T-helper 1 cell treated with Interleukin-12 subunit alpha and Interleukin-12 subunit beta and Interleukin-4 antibody, amounts not matched to agents 30 ng/mL and 1 ng/mL, for 36 hours (primary cell): Measurements from ENCODE around the gene PLB1. TPM values are rescaled to one million over a fixed set of nuclear protein-coding genes. Genes with fewer than 3 reads are reported as not detected.
"Not testable (repeated sequence)": the region's sequence is repeated elsewhere in the genome, so short reads cannot be mapped to it uniquely, and the experiment has no call there.

Source experiments
- intact Hi-C: fragments of 100-400 bp; cut with micrococcal nuclease; formaldehyde crosslinking; loops from one replicate; pipeline ENCODE4 v1.15.1; 2024
- total RNA-seq: library from RNA; stranded (reverse); gene quantifications from 2 replicates; pipeline ENCODE4 v1.2.3, GENCODE V29; 2022

The PLB1 gene
- total RNA-seq, 1 donor from 2014 or later, result 0.78 TPM

GRCh38 chr2:28659127-28659526 is 163.3 kb downstream of the PLB1 start:
- intact Hi-C loops, result no loop called here

DNA sequence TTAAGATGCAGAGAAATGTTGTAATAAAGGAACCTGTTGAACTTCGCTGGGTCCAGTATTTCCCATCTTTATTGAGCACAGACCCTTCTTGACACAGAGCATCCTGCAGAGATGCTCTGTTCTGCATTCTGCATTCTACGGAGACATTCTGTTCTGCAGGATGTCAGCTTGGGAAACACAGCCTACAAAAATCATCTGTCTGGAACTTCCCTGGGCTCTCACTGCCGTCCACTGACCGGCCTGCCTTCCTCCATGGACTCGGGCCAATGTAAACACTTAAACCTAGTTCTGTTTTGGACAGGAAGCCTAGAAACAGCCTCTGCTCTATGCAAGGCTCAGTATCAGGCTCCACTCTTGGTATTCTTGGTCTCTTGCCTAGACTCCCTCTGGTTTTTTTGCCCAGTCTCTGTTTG is 165.7 kb downstream of the PLB1 start:
- intact Hi-C loops, result no loop called here

GRCh38 chr2:28662044-28662443 is 166.2 kb downstream of the PLB1 start:
- intact Hi-C loops, result no loop called here

GRCh38 chr2:28662468-28663181 is 166.8 kb downstream of the PLB1 start:
- intact Hi-C loops, result no loop called here

DNA sequence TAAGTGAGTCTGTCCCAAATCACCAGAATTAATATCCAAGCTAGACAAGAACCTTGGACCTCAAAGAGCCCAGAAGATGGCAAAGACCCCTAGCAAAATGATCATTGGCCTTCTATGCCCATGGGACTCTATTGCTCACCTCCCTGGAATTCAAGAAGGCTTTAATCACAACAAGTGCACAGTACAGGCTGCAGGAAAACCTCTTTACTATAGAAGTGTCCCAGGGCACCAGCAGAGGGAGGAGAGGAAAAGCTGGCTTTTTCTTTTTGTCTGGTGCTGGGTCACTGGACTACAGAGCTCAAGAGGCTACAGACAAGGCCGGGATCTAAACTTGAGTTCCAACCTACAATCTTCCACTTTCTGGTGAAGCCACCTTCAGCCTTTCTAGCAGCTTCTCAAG is 167.5 kb downstream of the PLB1 start:
- intact Hi-C loops, result no loop called here

GRCh38 chr2:28664120-28664842 is 168.4 kb downstream of the PLB1 start:
- intact Hi-C loops, result no loop called here

DNA sequence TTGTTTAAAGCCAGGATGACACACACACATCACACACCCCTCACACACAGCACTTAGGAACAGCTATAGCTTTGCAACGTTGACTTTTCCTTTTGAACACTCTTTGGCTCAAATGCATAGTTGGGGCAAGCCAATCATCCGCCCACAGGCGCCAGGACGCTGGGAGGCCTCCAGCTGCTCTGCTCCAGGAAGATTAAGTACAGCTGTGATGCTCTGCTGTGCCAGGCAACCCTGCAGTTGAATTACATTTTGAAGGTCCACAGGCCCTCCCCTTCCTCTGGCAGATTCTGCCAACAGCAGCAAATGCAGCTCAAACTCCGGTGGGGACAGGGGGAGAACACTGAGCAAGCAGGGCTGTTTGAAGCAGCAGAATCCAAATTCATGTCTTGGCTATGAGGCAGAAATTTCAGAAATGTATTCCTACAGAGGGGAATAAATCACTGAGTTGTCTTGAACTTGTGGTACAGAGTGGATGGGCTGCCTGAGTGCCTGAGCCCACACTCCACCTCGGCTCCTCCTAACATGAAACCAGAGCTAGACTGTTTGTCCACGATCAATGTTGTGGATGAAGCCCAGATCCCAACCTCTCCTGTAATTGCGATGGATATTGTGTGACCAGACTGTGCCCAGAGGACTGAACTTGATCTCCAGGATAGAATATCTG is 169.3 kb downstream of the PLB1 start:
- intact Hi-C loops, result no loop called here

DNA sequence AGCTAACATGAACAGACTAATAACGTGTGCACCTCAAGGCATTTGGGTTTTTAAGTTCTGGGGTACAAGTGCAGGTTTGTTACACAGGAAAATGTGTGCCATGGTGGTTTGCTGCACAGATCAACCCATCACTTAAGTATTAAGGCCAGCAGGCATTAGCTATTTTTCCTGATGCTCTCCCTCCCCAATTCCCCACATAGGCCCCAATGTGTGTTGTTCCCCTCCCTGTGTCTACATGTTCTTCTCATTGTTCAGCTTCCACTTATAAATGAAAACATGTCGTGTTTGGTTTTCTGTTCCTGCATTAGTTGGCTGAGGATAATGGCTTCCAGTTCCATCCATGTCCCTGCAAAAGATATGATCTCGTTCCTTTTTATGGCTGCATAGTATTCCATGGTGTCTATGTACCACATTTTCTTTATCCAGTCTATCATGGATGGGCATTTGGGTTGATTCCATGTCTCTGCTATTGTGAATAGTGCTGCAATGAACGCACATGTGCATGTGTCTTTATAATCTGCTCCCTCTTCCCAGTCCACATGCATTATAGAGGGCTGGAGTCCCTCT is 170.0 kb downstream of the PLB1 start:
- intact Hi-C loops, result not testable (repeated sequence)

DNA sequence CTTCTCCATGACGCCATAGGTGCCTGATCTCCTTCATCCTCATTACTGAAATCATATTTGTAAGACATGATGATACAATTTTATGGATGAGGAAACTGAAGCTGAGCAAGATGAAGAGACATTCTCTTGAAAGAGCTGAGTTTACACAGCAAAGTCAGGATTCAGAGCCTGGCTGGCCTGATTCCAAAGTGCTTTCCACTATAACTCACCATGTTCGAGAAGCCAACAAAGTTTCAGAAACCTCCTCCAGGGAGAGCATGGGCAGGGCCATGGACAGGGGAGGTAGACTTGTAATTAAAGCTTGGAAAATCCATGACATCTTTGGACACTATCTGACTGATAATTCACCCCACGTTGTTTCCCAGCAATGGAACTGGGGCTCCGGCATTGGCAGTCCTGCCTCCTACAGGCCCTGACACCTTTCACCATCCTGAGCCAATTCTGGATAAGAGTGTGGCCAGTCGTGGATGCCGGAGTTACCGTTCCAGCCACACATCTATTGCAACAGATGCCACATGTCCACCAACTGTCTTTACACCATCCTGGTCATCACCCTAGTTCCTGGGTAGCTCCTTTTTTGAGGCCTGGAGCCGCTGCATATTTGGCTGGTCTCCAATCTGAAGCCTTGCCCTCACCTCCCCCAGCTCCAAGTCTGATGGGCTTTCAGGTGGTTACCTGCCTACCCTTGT is 170.8 kb downstream of the PLB1 start:
- intact Hi-C loops, result no loop called here

DNA sequence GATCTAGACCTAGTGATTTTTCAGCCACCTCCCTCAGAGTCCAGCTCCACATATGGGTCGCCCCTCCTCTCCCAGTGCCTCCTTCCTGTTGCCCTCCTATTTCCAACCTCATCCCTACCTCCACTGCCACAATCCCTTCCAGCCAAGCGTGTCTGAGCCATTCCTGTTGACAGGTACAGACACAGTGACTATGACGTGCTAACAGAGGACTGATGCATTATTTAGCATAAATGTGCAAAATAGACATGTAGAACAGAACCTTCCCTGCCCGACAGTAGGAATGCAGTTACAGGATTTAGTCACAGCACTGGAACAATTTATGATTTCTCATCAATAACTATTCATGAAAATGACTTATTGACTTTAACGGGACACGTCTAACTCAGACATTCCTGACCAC is 171.4 kb downstream of the PLB1 start:
- intact Hi-C loops, result no loop called here

DNA sequence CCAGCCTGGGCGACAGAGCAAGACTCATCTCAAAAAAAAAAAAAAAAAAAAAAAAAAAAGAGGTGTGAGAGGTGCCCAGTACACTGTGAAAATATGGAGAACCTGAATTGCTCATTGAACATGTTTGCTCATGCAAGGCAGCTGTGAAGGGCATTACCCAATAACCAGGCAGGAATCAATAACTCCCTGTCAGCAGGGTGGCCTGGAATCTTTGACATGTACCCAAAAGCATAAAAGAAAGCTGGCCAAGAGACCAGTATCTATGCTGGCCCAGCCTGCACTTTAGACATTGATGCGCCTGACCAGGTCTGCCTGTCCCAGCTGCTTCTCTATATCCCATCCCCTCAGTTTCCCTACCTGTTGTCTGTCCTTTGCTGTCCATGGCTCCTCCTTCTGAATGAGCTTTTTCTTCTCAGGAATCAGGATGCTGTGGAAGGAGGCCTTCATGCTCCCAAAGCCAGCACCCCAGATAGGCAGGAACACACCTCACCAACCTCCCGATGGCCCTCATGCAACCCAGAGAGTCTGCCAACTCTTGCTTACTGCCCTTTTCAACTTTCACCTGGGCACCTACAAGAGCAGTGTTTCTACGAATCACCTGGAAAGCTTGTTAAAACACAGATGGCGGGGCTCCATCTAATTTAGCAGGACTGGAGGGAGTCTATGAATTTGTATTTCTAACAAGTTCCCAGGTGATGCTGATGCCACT is 172.4 kb downstream of the PLB1 start:
- intact Hi-C loops, result no loop called here

DNA sequence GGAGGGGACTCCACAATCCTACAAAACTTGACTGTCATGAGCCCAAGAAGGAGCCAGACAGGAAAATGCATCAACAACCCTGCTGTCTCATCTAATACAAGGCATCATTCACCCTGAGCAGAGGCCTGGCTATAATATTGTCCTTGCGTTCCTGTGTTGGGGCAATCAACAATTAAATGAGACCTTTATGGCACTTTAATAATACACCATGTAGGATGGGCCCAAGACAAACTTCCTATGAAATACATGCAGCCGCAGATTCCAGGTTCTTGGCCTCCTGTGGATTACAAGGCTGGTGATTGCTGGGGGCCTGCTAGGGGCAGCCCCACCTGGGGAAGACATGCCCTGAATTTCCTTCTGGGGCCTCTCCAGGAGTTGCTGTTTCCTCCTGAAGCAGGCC is 173.0 kb downstream of the PLB1 start:
- intact Hi-C loops, result no loop called here

DNA sequence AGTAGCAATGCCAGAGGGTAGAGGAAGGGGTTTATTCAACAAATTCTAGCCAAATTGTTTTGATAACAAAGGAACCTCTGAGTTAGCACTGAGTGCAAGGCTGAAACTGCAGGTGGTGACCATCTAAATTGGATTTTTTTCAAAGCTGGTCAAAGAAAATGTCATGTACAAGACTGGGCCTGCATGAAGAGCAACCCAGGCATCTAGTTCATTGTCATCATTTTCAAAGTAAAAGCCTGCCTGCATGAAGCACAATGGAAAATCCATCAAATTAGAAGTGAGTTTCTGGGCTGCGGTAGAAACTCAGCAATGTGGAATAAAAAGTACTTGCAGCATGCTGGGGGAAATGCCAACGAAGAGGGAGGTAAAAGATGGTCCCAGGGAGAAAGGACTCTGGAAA is 175.0 kb downstream of the PLB1 start:
- intact Hi-C loops, result no loop called here

- intact Hi-C loops, result no loop called here
Measured at GRCh38 chr2:28673338-28673737, 177.5 kb downstream of the PLB1 start.

DNA sequence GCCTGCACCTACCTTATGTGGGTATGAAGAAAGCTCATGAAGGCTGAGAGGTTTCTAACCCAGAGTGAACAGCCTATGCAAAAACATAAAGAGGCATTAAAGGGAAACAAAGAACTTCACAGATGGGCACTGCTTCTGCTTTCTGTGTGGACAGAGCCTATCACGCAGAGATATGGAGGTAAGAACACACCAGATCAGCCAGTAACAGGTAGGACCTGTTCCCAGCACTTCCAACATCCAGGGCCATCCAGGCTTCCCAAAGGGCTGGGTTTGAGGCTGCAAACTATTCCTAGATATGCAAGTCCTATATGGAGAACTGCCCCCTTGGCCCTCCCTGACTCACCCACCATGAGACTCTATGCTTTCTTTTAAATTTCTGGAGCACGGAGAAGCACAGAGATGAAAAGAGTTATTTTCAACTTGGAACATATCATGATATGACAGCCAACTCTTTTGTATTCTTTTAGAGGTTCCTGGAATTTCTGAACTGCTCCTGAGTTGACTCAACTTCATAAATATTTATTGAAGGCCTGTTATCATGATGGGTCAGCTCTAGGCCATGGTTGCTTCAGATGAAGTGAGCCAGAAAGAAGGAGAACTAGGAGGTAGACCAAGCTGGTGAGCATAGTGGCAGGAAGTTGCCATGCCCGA is 178.3 kb downstream of the PLB1 start:
- intact Hi-C loops, result no loop called here

GRCh38 chr2:28674713-28675068 is 178.8 kb downstream of the PLB1 start:
- intact Hi-C loops, result no loop called here

GRCh38 chr2:28676152-28676835 is 180.4 kb downstream of the PLB1 start:
- intact Hi-C loops, result no loop called here

- intact Hi-C loops, result no loop called here
Measured at GRCh38 chr2:28678175-28678855, 182.5 kb downstream of the PLB1 start.

DNA sequence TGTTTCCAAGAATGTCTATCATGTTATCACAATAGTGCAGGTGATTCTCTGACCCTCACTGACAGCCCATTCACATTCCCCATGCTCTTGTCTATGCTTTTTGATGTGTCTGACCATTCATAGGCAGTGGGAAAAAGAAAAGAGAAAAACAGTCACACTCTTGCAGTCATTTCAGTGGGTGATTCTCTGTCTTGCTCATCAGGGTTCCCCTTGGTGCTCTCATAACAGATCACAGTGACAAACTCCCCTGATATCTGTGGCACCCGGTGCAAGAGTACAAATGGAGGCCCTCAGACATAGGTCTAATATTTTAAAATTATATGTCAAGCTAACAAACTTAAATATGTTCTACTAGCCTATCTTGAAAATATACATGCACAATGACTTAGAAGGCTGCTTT is 183.1 kb downstream of the PLB1 start:
- intact Hi-C loops, result no loop called here
